ENCODE measurements around the gene DYNC2H1.

Gene DYNC2H1

DNA sequence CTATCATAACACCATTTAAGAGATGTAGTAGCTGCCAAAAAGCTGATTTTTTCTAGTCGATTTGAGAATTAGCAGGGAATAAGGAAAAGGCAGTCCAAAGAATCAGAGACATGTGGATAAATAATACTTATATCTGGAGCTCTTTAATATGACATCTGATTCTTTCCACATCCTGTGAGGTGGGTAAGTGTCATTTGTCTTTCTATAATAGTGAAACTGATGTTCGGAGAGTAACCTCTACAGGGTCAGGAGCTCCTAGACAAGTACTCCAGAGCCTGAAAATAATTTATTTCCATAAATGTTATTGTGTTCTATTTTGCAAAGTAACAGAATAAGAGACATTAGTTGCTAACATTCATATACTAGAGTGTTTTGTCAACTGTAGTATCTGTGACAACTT, 367.6 kb downstream of the DYNC2H1 start:
- no peak for DNase-seq

DNA sequence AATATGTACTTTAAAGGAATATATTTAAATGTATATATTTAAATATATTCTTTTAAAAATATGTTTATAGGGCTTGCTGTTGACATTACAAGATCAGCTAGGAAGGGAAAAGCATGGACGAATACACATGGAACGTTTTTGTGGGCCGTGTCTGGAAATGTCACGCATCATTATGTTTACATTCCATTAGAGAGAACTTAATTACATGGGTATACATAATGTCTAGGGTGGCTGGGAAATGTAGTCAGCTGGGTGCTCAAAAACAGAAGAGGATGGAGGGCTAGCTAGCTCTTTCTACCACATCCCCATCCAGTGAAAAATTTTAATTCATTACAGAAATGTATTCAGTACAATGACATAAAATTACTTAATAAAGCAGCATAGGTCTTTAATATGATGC, 371.2 kb downstream of the DYNC2H1 start:
- DNase-seq = no peak

DNA sequence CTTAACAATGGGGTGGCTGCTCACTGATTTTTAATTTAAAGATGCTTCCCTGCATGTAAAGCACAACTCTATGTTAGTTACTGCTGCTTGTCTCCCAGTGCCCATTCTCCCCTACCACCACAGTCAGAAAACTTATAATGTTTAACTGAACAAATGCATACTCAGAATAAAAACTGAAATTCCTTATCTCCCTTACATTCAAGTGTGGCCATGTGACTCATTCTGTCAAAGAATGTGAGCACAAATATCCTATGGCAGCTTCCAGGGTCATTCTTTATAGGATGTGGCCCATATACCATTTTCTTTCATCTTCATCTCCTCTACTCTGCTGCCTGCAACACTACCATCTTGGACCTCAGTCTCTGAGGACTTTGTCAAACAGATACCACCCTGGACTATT, 374.8 kb downstream of the DYNC2H1 start:
- DNase-seq = no peak

GRCh38 chr11:103484545-103484944, 375.3 kb downstream of the DYNC2H1 start:
- no peak for DNase-seq

GRCh38 chr11:103486604-103487003, 377.4 kb downstream of the DYNC2H1 start:
- DNase-seq = no peak

DNA sequence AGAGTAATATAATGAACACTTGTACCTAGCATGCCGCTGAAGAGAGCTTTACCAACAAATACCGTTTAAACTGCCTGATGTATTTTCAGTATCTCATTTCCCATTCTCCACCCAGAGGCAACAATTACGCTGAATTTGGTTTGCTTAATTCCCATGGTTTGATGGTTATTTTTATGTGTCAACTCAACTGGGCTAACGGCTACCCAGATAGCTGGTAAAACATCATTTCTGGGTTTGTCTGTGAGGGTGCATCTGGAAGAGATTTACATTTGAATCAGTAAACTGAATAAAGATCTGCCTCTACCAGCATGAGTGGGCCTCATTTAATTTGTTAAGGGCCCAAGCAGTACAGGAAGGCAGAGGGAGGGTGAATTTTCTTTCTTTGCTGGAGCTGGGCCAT, 377.9 kb downstream of the DYNC2H1 start:
- no peak for DNase-seq

GRCh38 chr11:103488031-103488461, 378.8 kb downstream of the DYNC2H1 start:
- no peak for DNase-seq

DNA sequence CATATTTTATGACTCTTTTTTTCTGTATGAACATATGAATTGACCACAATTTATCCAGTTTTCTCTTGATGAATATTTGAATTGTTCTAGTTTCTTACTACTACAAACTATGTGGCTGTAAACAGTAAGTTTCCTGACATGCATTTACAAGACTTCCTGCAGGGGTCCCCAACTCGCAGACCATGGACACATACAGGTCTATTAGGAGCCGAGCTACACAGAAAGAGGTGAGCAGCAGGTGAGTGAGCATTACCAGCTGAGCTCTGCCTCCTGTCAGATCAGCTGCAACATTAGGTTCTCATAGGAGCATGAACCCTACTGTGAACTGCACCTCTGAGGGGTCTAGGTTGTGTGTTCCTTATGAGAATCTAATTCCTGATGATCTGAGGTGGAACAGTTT, 379.4 kb downstream of the DYNC2H1 start:
- DNase-seq = no peak

- no peak for DNase-seq
Measured at GRCh38 chr11:103491777-103492176, 382.6 kb downstream of the DYNC2H1 start.

DNA sequence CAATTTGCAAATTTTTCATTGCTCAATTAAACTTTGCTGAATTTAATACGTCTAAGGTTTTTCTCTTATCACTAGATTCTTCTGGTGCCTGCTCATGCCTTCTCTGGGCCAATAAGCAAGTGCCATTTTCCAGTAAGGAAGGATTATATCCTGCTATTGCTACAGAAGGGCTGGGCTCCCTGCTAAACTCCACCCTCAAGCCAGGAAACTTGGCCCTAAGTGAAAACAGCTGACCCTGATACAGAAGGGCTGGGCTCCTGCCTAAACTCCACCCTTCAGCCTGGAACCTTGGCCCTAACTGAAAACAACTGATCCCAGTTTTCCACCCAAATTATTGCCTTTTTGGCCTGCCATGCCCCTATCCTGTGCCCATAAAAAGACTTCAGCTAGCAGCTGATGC, 385.3 kb downstream of the DYNC2H1 start:
- DNase-seq = no peak

DNA sequence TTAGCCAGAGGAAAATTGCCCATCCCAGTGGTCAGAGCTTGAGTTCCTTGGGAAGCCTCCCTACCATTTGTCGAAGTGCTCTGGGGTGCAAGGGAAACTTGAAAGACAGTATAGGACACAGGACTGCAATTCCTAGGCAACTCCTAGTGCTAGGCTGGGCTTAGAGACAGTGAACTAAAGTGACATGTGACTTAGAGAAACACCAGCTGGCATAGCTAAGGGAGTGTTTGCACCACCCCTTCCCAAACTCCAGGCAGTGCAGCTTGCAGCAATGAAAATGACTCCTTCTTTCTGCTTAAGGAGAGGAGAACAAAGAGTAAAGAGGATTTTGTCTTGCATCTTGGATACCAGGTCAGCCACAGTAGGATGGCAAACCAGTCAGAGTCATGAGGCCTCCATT, 388.0 kb downstream of the DYNC2H1 start:
- no peak for DNase-seq

- no peak for DNase-seq
Measured at GRCh38 chr11:103499710-103500340, 390.6 kb downstream of the DYNC2H1 start.

DNA sequence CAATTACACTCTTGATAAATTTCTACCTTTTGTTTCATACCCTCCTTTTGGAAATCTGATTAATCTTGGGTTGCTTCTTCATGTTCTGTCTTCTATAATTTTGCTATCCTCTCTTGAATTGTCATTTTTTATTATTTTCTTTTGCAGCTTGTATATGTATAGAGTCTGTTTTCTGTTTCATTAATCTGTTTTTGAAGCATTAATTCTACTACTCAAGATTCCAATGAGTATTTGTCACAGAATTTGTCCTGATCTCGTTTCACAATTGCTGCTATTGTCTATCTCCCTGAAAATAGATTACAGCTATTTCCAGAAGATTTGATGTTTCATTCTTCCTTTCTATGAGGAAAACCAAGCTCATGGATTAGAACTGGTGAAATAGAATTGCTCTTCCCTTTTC, 406.1 kb downstream of the DYNC2H1 start:
- no peak for DNase-seq

DNA sequence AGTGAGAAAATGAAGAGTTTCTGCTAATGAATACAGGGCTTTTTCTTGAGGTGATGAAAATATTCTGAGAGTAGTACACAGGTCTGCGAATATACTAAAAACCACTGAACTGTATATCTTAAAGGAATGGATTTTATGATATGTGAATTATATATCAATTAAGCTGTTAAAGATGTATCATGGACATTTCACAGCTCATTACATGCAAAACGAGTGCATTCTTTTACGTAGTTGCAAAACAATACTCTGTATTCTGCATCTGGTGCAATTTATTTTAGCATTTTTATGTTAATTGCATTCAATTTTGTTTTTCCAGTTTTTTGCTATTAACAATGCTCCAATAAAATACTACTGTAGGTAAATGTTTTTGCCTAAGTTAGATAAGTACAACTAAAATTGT, 411.6 kb downstream of the DYNC2H1 start:
- no peak for DNase-seq

DNA sequence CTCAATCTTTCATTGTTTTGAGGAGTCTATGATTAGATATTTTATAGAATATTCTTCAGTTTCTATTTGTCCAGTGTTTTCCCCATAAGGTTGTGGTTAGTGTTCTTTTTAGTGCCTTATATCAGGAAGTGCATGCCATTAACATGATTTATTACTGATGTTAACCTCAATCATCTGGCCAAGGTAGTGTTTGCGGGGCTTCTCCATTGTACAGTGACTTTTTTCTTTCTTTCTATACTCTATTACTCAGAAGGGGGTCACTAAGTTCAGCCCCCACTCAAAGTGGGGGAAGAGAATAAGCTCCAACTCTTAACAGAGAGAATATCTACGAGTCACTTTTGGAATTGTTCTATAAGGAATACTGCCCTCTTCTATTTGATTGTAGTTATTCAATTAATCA, 415.8 kb downstream of the DYNC2H1 start:
- no peak for DNase-seq

GRCh38 chr11:103528046-103528445, 418.8 kb downstream of the DYNC2H1 start:
- DNase-seq = no peak

GRCh38 chr11:103528596-103528995, 419.4 kb downstream of the DYNC2H1 start:
- no peak for DNase-seq

DNA sequence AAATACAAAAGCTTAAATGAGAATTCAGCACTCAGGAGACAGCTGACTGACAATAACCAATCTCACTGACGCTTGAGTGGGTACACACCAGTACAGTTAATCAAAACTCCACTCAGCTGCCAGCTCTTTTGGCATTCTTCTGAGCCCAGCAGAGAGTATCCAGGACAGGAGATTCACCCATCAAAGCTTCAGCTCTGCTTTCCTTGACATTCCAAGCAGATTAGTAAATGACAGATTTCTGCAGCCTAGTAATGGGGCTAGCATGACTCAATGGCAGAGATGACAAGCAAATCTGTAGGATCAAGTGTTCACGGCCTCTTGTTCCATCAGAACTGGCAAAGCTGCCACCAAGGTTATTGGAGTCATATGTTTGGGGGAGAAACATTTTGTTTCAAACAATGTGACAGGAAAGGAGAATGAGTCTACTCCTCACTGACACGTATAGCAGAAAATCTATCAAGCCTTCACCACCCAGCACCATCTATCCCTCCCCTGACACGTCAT, 420.0 kb downstream of the DYNC2H1 start:
- no peak for DNase-seq
